Inflammatory macrophage treated with lipopolysaccharide for 1 hour (primary cell): Measurements from ENCODE around the gene BFSP2.
A peak's percentile ranks its signal among the peaks of the same experiment; 100 is the strongest.

Source experiments
- DNase-seq, 2 donors: peaks; one replicate each; pipeline ENCODE4 v3.0.0-alpha.2; 2020 to 2022

Gene BFSP2

DNA sequence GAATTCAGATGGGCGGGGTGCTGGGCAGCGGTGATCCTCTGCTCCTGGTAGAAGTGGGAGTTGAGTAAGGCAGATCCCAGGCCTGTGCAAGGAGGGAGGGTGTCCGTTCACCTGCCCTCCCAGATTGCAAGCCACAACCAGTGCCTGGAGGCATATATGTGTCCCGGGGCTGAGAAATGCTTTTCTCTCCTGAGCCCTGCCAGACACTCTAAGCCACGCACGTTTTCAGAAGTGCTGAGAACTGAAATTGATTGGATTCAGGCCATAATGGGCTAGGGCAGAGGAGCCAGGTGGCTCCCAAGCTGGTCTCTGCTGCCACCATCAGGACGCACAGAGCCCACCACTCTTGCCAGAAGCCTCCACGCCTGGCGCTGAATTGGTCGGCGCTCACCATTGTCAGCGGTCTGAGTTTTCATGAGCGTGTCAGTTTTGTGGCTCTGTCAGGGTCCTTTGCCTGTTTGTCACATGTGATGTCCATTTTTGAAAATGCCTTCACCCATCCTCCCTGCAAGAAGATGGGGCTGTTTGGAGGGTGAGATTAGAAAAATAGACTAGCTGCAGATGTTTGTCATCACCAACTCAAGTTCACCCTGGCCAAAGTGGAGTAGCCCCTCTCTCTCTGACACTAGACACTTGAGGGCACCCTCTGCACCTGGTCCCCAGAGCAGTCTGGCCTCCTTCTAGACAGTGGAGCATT is 15.4 kb upstream of the BFSP2 start:
- DNase-seq, result peak in 1 of 2 donors; percentile 1

DNA sequence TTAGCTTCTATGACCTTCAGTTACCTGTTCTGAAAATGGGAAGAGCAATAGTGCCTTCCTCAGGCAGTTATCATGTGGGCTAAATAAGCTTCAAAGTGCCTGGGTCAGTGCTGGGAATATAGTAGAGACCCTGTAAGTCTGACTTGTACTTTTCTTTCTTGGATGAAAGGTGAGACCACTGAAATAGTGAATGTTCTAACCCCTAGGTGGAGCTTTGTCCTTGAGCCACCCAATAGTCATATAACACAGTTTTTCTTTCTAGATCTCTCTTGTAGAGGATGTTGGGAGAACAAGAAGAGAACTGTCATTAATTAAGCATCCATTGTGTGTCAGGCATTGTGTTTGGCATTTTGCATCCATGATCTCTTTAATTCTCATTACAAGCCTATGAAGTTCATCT is 13.0 kb upstream of the BFSP2 start:
- DNase-seq, result no peak

DNA sequence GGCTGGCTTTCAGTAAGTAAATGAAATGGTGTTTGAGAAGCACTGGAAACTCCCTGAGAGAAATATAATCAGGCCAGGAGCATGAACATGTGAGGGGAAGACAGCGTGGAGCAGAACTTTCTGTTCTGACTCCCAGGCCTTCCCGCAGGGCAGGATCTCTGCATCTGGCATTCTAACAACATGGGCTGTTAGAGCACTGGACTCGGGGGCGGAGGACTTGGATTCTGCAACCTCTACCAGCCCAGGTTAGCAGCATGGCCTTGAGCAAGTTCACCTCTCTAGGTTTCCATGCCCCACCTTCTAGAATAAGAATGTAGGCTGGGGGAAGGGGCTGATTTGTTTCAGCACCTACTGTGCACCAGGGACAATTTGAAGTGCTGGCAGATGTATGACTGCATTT is 12.5 kb upstream of the BFSP2 start:
- DNase-seq, result no peak

DNA sequence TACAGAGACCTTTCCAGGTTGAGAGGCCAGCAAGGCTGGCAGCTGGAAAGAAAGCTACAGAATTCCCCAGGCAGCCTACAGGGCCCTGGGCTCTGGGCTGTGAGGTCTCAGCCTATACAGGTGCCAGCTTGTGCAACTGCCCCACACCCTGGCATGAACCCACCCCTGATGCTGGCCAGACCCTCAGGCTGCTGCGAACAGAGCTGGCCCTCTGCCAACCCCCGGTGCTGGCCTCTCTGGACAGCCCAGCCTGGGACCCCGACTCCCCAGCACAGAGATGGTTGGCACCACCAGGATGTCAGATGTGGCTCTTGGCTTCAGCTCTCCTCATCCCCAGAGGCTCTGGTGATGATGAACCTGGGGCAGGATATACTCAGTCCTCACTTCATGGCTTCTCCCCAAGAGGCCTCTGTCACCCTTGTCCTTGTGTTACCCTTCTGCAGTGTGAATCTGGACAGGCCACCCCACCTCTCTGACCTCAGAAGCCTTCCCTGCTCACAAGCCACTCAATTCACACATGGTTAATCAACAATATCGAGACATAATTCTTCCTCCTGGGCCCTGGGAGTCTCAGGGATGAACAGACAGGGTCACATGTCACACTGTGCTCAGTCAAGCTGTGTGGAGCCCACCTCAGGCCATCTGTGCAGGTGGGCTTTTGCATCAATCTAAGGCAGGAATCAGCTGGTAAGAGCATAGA is 11.0 kb upstream of the BFSP2 start:
- no peak for DNase-seq

DNA sequence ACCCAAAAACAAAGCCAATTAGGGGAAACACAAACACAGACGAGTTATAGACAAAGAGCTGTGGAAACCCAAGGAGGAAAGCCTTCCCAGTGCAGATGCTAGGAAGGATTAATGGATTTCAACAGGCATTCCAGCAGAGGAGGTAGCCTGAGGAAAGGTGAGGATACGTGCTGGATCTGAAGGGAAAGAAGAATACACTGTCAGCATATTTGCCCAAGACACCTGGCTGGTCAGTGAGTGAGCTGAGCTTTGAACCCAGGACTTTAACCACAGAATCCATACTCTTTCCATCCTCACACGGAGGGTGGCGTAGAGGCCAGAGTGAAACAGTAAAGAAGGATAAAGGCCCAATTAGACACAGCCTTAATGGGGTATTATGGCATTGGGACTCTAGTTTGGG is 9.1 kb upstream of the BFSP2 start:
- DNase-seq, result no peak

DNA sequence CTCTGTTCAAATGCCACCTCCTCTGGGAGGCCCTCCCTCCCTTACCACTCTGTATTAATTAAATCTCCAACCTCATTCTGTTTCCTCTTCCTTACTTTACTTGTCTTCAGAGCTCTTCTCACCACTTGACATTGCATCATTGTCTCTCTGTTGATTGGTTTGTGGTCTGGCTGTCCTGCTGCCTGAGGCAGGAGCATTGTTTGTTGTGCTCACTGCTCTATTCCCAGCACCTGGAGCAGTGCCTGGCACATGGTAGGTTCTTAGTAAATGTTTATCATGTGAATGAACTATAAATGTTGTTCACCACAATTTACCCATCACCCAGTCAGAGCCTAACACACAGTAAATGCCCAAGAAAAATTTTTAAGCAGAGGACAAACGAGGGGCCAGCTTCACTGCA is 6.7 kb upstream of the BFSP2 start:
- DNase-seq, result no peak

DNA sequence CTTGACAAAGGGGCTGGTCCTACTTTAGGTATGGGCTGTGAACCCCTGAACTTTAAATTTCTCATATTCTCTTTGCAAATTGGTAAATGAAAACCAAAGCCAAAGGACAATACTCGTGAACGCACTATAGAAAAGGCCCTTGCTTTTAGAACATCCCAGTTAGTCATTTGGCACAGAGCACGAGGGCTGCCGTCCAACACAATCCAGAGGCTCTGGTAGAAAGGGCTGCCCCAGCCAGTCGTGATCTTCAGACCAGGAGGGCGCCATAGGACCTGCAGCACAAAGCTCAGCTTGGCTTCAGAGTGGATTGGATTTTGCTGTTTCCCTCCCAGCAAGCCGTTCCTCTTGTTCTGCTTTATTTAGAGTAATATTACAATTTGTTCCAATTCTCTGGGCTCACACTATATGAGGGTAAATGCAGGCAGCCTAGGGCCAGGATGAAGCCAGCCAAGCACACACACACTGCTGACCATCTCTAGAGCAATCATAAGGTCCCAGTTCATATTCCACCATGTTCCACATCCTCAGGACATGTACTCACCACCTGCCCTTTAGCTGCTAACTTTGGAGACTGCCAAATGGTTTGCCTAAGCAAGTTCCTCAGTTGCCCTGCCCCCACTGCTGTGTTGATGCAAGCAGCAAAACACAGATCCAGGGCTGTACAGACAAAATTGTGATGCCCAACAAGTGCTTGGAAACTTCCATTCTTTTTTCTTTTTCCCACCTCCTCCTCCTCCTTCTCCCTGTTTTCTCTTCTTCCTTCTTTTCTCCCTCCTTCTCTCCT is 6.0 kb upstream of the BFSP2 start:
- DNase-seq, result no peak

DNA sequence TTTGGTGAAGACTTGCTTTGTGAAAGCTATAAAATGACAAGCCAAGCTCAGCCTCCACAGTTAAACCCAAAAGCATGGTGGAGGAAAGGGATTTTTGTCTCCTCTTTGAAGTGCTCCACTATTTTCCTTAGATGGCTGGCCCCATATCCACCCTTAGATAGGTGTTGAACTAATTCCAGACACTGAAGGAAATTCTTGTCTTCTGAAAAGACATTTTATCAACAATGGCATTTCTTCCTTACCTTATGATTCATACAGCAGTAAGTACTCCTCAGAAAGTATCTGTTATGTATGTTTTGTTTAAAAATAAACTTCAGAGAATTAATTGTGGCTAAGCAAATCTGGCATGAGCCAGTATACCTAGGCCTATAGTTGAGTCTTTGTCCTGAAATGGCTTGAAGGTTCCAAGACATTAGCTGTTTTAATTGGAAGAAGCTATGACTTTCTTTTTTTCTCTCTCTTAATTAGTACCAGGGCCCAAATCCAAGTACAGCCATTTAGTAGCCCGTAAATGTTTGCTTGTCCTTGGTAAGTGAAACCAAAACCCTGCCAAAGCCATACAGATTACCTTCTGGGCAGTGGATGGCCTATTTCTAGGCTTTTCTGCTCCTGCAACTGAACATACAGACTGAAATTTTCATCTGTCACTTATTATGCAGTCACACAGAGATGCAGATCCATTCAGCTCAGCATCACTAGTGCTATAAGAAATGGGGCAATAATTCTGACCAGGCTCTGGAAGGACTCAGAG is 5.1 kb upstream of the BFSP2 start:
- no peak for DNase-seq

DNA sequence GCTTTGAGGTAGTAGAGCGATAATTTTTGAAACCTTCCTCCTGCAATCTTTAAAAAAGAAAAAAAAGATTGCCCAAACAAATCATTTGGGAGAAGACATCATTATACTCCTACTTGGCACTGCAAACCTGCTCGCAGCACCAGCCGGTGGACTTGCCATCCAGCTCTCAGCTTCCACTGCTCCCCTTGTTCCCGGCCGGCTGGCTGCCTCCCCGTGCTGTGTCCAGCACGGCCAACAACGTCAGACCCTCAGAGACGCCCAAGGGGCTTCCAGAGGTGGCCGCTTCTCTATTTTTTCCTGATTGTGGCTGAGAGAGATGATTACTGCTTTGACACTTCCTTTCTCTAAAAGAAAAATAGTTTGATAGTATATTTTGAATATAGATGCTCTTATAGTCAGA is 3.0 kb upstream of the BFSP2 start:
- DNase-seq, result no peak

DNA sequence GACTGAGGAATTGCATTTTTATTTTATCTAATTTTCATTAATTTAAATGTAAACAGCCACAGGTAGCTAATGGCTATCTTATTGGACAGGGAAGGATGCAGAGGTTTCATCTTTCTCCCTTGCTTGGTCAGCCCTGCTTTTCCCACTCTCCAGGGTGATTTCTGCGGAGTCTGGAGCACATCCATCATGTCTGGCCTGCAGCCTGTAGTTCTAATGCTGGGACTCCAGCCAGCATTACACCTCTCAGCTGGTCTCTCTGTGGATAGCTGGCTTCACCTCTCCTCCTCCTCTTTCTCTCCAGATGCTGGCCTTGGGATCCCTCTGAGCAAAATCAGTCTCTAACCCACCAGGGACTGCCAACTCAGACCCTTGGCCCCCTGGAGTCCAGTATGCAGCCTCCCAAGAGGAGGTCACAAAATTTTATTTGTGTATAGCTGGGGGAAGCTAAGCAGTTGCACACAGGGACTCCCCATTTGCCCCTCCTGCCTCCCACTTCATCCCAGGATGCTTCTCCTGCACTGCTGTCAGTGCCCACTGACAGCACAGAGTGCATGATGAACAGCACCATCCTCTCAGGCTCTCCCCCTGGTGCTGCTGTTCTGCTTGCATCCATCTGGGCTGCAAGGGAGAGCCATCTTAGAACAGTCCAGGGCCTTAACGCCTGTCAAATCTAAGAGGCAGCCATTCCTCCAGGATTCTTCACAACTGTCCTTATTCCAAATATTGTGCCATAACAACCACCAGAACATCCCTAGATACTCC is 1.7 kb downstream of the BFSP2 start:
- DNase-seq, result no peak

DNA sequence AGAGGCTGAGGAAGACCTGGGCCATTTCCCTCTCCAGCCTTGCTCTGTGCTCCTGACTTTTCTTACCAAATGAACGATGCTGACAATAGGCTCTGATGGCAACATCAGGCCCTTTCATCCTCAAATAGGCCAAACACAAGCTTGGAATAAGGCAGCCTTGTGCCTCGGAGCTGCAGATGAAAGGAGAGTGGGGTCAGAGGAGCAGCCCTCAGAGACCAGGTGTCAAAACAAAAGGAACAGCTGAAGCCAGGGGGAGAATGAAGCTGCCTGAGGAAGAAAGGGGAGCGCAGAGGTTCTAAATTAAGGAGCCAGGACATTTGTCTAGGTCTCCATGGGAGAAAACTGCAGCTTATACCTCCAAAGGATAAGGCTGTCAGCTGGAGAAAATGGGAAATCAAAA is 5.1 kb downstream of the BFSP2 start:
- no peak for DNase-seq

DNA sequence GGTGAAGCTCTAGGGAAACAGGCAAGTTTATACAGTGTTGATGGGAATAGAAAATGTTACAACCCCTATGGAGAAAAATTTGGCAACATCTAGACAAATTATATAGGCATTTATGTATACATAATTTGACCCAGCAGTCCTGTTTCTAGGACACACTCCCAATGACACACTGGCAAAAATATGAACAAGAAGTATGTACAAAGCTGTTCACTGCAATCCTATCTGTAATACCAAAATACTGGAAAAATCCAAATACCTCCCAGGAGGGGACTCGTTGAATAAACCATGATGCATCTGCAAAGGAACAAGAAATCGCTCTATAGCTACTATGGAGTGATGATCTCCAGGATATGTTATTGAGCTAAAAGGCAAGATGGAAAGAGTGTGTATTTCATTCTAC is 8.5 kb downstream of the BFSP2 start:
- DNase-seq, result no peak

DNA sequence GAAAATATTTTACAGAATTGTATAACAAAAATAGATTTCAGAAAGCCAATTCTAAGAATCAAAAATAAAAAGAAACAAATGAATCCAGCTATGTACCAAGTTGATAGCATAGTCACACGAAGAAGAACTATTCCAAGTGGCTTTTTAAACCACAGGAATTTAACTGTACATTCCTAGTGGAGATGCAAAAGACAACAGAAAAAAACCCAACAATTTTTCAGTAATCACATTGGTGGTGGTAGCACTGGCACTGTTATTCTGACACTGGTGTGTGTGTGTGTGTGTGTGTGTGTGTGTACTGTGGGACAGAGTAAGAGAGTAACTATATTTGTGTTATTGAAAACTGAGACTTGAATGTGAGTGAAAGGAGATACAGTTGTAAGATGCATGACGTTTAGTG is 9.1 kb downstream of the BFSP2 start:
- DNase-seq, result no peak

DNA sequence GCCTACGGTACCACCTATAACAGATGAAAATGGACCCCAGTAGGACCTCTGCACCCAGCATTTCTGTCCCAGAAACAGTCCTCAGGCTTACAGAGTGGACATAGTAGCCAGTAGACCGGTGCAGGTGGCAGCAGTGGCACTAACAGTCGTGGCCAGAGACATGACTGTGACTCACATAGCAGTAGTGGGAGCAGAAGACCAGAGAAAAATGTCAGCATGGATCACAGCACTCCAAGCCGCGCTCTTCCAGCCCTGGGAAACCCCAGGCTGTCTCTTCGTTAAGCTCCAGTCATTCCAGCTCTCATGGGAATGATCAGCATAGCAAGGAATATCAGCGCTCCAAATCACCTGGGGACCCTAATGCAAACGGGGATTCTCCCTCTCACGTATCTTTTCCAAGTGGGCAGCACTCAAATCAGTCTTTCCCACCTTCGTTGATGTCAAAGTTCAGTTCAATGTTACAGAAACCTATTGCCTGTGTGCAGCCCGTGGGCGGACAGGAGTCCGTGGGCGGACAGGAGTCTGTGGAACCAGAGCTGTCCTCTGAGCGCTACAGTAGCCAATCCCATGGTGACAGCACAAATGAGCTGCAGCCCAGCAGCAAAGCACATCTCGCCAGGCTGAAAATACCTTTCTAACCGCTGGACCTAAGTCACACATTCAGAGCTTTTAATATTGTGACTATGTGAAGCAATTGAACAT is 10.5 kb downstream of the BFSP2 start:
- DNase-seq, result no peak

DNA sequence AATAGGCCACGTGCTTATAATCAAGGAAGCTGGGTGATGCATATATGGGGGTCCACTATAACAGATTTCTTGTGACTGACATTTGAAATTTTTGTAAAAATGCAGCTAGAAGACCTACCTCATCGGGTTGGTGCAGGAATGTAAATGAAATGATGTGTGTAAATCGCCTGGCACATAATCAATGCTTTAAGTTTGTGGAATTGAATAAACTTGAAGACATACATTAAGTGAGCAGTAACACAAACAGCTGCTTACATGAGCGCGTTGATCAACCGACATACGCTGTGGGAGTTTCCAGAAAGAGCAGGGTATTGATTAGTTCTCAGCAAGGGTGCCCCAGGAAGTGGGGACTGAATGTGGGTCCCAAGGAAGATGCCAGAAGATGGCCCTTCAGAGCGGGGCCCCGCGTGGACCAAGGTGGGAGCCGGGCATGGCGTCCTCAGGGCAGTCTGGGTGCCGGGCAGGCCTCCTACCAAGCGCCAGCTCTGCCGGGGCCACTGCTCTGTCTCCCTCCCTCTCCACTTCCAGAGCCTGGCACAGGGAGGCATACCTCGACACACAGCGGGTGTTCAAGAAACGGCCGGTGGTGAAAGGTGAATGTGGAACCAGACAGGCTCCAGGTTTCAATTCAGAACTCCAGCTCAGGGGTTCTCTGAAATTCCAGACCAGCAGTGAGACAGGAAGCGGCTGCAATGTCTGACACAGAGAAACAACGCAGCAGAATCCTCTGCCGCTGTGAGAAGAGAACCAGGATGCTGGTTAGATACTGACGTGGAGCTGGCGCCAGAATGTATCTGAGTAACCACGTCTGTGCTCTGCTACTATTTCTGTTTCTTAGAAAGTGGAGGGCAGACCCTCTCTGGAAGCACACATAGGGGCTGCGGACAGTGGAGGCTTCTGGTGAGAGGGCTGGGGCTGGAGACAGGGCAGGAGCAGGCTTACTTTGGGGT is 12.6 kb downstream of the BFSP2 start:
- no peak for DNase-seq

DNA sequence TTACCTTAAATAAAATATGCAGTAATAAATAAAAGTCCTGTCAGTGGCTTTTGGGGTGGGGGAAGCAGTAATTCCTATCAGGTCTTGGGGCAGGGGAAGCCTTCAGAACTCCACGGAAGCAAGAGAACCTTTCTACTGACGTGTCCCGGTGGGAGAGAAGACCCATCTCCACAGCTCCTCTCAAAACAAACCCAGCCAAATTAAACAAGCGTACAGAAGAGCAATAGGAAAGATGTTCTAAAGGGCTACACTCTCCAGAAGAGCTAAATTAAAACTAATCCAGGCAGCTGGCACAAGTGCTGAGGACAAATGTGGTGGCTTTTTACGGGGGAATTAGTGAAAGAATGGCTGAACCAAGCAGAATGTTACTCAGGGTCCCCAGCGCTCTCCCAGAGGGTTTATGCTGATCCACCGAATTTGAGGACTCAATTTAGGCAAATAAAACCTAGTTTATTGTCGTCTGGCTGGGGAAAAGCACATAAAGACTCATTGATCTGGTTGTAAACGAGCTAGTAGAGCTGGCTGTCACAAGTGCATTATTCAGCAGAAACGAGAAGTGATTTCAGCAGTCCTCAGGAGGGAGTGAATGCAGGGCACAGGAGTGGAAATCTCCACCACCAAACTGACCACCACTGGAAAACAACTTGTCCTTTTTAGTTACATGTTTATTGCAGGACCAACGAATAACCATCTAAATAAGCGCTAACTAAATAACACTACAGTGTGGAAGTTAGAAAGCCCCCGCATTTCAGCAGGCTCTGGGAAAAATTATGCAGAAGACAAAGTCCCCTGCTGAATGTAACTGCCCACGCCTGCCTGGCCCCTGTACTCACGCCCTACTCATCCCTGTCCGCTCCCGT is 13.5 kb downstream of the BFSP2 start:
- peak; percentile 16 to 18 for DNase-seq

DNA sequence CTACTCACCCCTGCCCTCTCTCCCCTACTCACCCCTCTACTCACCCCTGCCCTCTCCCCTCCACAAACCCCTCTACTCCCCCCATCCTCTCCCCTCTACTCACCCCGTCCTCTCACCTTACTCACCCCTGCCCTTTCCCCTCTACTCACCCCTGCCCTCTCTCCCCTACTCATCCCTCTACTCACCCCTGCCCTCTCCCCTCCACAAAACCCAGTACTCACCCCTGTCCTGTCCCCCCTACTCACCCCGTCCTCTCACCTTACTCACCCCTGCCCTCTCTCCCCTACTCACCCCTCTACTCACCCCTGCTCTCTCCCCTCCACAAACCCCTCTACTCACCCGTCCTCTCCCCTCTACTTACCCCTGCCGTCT is 14.2 kb downstream of the BFSP2 start:
- DNase-seq, result no peak

DNA sequence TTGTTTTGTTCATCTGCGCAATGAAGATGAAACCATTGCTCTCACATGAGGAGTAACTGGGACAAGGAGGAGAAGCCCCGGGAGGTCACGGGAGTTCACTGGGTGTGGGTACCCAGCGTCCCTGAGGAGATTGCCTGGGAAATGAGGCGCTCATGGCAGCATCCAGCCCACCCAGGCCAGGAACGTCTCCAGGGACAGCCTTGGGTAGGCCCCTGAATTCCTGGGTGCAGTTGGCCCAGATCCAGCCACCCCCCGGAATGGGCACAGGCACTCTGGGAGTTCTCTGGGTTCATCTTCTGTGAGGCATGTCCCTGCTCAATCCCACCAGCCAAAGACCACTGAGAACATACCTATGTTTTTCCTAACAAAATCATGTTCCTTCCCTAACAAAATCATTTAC is 18.5 kb downstream of the BFSP2 start:
- no peak for DNase-seq

DNA sequence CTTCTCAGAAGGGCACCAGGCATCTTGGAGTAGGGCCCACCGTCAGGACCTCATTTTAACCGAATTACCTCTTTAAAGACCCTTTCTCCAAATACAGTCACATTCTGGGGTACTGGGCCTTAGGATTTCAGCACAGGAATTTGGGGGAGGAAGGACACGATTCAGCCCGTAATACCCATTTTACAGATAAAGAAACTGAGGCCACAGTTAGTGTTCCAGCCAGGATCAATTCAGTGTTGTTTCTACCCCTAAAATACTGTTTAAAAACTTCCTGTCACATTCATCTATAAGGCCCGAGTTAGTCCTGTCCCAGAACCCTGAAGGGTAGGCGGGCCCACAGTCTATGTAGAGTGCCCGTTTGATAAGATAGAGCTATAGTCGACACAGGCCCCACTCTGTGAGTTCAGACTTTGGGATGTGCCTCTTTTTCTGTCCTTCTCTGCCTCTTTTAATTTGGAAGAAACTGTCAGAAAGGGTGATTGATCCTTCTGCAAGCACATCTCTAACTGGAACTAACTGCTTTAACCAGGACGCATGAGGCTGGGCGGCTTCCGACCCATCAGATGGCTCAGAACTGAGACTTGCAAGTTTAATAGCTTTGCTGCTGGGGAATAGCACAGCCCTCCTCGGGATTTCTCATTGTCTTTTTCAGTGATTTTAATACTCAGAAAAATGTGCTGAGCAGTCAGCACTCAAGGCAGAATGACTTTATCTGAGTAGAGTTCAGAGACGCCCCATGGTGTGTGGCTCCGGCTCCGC is 19.5 kb downstream of the BFSP2 start:
- DNase-seq, result no peak
